A549 (cell line): Measurements from ENCODE around the gene TEX11. TPM values are rescaled to one million over a fixed set of nuclear protein-coding genes. Genes with fewer than 3 reads are reported as not detected.
"Not testable (repeated sequence)": the region's sequence is repeated elsewhere in the genome, so short reads cannot be mapped to it uniquely, and the experiment has no call there.

Experiments used
- ATAC-seq, 2 experiments: fragments of 200-7000 bp in 1 of 2; fragments of >200 bp in 1 of 2; cut with Nextera tagmentation in 1 of 2; cut with Tn5 transposase in 1 of 2; 3 replicates each; pipeline versions ENCODE4 v1.8.0 to v1.9.1; 2018 to 2020; ENCODE audit warnings: mild to moderate bottlenecking in 1 of 2, moderate library complexity in 1 of 2
- CTCF ChIA-PET: fragments of 300-600 bp; sonication (Branson Sonifier 250); formaldehyde crosslinking; extraction: SDS; loops from one replicate; lab custom pipeline; 2021; ENCODE audit warnings: antibody characterized with exemption, inconsistent platforms; lab: Yijun Ruan, JAX
- POLR2A ChIA-PET: fragments of 350-600 bp; formaldehyde crosslinking; extraction: SDS; loops from one replicate; lab custom pipeline; 2021; ENCODE audit warnings: antibody characterized with exemption, inconsistent platforms; lab: Yijun Ruan, JAX
- DNase-seq, 2 experiments: peaks; one replicate each; pipeline versions ENCODE4 v3.0.0 to v3.0.0-alpha.2; 2011 to 2016; ENCODE audit warnings: low read depth in 1 of 2, low spot score in 1 of 2
- FAIRE-seq: peaks from 2 replicates; lab custom pipeline; 2011; peaks lifted over from hg19 to GRCh38; lab: Jason Lieb, UNC
- H3K27ac ChIP-seq, 2 experiments: fragments of >200 bp; sonication (Bioruptor Twin); formaldehyde crosslinking; 3 replicates each; pipeline ENCODE4 v1.5.1; 2016 to 2017
- H3K4me1 ChIP-seq: fragments of >200 bp; sonication (Bioruptor Twin); formaldehyde crosslinking; 3 replicates; pipeline ENCODE4 v1.6.1; 2016
- H3K4me2 ChIP-seq: fragments of >200 bp; sonication (Bioruptor Twin); formaldehyde crosslinking; 3 replicates; pipeline ENCODE4 v1.6.1; 2016
- H3K4me3 ChIP-seq: fragments of >200 bp; sonication (Bioruptor Twin); formaldehyde crosslinking; 3 replicates; pipeline ENCODE4 v1.5.1; 2016
- H3K9me3 ChIP-seq: fragments of >200 bp; sonication (Bioruptor Twin); formaldehyde crosslinking; 3 replicates; pipeline ENCODE4 v1.6.1; 2016
- BHLHE40 ChIP-seq: IDR thresholded peaks from 2 replicates; pipeline ENCODE4 v1.6.1; 2012; ENCODE audit warnings: low read depth, low read length, inconsistent platforms
- CEBPB ChIP-seq, 2 experiments: fragments of >200 bp in 1 of 2; sonication (Bioruptor Twin) in 1 of 2; formaldehyde crosslinking in 1 of 2; IDR thresholded peaks; 2 replicates each; pipeline ENCODE4 v1.6.1; 2012 to 2016
- EP300 ChIP-seq, 2 experiments: fragments of >200 bp; sonication (Bioruptor Twin); formaldehyde crosslinking; IDR thresholded peaks; 2 replicates in 1 of 2; 3 replicates in 1 of 2; pipeline ENCODE4 v1.6.1; 2016 to 2017
- ESRRA ChIP-seq: fragments of 150-350 bp; IDR thresholded peaks from 2 replicates; pipeline ENCODE4 v1.6.1; 2014; ENCODE audit warnings: mild to moderate bottlenecking, low read length, borderline replicate concordance
- FOSL2 ChIP-seq, 2 experiments: fragments of 450-650 bp in 1 of 2; fragments of >200 bp in 1 of 2; sonication (Bioruptor Twin) in 1 of 2; formaldehyde crosslinking; IDR thresholded peaks; 2 replicates each; pipeline versions ENCODE4 v1.5.0 to v1.6.1; 2016 to 2020; ENCODE audit warnings: mild to moderate bottlenecking in 1 of 2, moderate library complexity in 1 of 2
- FOXS1 ChIP-seq: fragments of 250-450 bp; sonication (Bioruptor Pico); IDR thresholded peaks from 2 replicates; pipeline ENCODE4 v1.5.0; 2020; ENCODE audit warnings: mild to moderate bottlenecking, moderate library complexity
- HOXB5 ChIP-seq: fragments of 250-450 bp; sonication (Bioruptor Pico); IDR thresholded peaks from 2 replicates; pipeline ENCODE4 v1.5.0; 2020; ENCODE audit warnings: mild to moderate bottlenecking, moderate library complexity
- MAZ ChIP-seq: fragments of 150-350 bp; IDR thresholded peaks from 2 replicates; pipeline ENCODE4 v1.6.1; 2014; ENCODE audit warnings: antibody characterized with exemption, low read depth, low read length, borderline replicate concordance
- NPAS2 ChIP-seq: fragments of 250-450 bp; sonication (Bioruptor Pico); IDR thresholded peaks from 2 replicates; pipeline ENCODE4 v1.8.0; 2022; ENCODE audit warnings: mild to moderate bottlenecking, moderate library complexity, borderline replicate concordance
- PHF8 ChIP-seq: fragments of 200-600 bp; sonication (generic); IDR thresholded peaks from 2 replicates; pipeline ENCODE4 v1.6.1; 2016; ENCODE audit warnings: low read depth, mild to moderate bottlenecking, antibody characterized with exemption, moderate library complexity, borderline replicate concordance
- RCOR1 ChIP-seq: fragments of 150-350 bp; IDR thresholded peaks from 2 replicates; pipeline ENCODE4 v1.6.1; 2014; ENCODE audit warnings: antibody characterized with exemption, low read length, low read depth
- RFX5 ChIP-seq: fragments of 450-650 bp; IDR thresholded peaks from 2 replicates; pipeline ENCODE4 v1.7.1; 2014; ENCODE audit warnings: antibody characterized with exemption, mild to moderate bottlenecking, moderate library complexity
- SREBF2 ChIP-seq: fragments of 450-650 bp; IDR thresholded peaks from 2 replicates; pipeline ENCODE4 v1.6.1; 2014; ENCODE audit warnings: mild to moderate bottlenecking, moderate library complexity
- ZNF302 ChIP-seq: fragments of 250-450 bp; sonication (Bioruptor Pico); IDR thresholded peaks from 2 replicates; pipeline ENCODE4 v1.9.0; 2021; ENCODE audit warnings: inconsistent platforms, mild to moderate bottlenecking, moderate library complexity
- WGBS: methylation state at CpG from one replicate; pipeline ENCODE4 v1.1.6; 2017; ENCODE audit errors: missing lambda C conversion rate; 5-methylcytosine and 5-hydroxymethylcytosine counted together
- polyA plus RNA-seq, 4 experiments: library from polyadenylated mRNA; depleted of rRNA in 3 of 4; stranded (reverse); fragments of >200 nt; fragmentation: RNase III in 1 of 4; extraction: RNeasy Plus Mini Kit Qiagen cat#74134 plus additional on column Dnase treatment in 1 of 4; gene quantifications; 2 replicates in 3 of 4; 3 replicates in 1 of 4; pipeline ENCODE4 v1.2.3, GENCODE V29; 2011 to 2017
- TF ChIP-seq, protein P1 (sequence below): IDR thresholded peaks from 2 replicates; pipeline ENCODE4 v1.6.1; 2012; ENCODE audit warnings: low read depth, borderline replicate concordance
- TF ChIP-seq, protein P2 (sequence below): fragments of 250-450 bp; sonication (Bioruptor Pico); IDR thresholded peaks from 2 replicates; pipeline ENCODE4 v1.5.0; 2021; ENCODE audit warnings: mild to moderate bottlenecking, moderate library complexity, borderline replicate concordance
- TF ChIP-seq, protein P3 (sequence below): IDR thresholded peaks from 2 replicates; pipeline ENCODE4 v1.6.1; 2012

The TEX11 gene
- polyA plus RNA-seq, 2 of the 4 experiments (the other 2 are of a cell fraction), result not detected

DNA sequence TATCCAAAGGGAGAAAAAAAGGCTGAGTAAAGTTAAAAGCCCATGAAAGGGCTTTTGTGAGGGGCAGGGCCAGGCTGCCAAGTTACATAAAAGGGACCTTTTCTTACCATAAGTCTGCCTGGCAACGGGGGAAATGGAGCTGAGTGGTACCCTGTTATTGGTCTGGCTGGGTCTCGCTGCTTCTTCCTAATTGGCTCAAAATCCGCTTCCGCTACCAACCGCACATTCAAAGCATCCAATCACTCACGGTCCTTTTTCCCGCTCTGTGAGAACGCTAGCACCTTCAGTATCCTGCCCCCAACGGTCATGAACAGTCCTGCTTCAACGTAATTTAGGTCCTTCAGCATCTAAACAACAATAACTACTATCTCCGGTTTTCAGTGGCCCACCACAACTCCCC is 611 bp downstream of the TEX11 start:
- TF ChIP-seq RFX5 (peak; percentile 84), ZNF302 (CRISPR knock-in tag) (no peak)
- TF ChIP-seq, all 56 proteins: peak for 1
- no peaks in the 10 kb centered on the region for H3K4me1 ChIP-seq
- 68% methylated on average over 11 of the region's 11 CpGs for whole genome bisulfite sequencing
- H3K4me2 ChIP-seq, result no peak overlapping the region
- FAIRE-seq, result no peak
- H3K4me3 ChIP-seq, result no peak overlapping the region
- no peaks in the 10 kb centered on the region for H3K9me3 ChIP-seq
- ChIA-PET CTCF (no interaction called here), POLR2A (no interaction called here)
- no peak overlapping the region for H3K27ac ChIP-seq
- DNase-seq, result peak in 1 of 2 experiments; percentile 6
- no peak for ATAC-seq

DNA sequence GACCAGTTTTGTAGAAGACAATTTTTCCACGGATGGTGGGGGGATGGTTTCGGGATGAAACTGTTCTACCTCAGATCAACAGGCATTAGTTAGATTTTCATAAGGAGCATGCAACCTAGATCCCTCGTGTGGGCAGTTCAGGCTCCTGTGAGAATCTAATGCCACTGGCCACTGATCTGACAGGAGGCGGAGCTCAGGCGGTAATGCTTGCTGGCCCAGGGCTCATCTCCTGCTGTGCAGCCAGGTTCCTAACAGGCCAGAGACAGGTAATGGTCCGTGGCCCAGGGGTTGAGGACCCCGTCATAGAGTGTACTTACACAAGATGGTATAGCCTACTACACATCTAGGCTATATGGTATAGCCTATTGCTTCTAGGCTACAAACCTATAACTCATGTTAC is 7.0 kb downstream of the TEX11 start:
- FAIRE-seq, result peak; percentile 84

DNA sequence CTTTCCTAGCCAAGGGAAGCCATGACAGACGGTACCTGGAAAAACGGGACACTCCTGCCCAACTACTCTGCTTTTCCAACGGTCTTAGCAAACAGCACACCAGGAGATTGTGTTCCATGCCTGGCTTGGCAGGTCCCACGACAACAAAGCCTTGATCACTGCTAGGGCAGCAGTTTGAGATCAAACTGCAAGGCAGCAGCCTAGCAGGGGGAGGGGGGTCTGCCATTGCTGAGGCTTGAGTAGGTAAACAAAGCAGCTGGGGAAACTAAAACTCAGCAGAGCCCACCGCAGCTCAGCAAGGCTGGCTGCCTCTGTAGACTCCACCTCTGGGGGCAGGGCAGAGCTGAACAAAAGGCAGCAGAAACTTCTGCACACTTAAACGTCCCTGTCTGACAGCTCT is 18.1 kb downstream of the TEX11 start:
- H3K9me3 ChIP-seq, H3K4me3 ChIP-seq, POLR2A ChIA-PET, H3K4me2 ChIP-seq, FAIRE-seq, H3K4me1 ChIP-seq, H3K27ac ChIP-seq, CTCF ChIA-PET, ATAC-seq, DNase-seq: not testable (repeated sequence)
- 2% methylated on average over 5 of the region's 6 CpGs for WGBS

More for the DNA sequence above, 7.0 kb downstream of the TEX11 start:
- Histone ChIP-seq H3K27ac (no peak overlapping the region), H3K4me3 (no peak overlapping the region), H3K9me3 (no peaks in the 10 kb centered on the region), H3K4me1 (no peaks in the 10 kb centered on the region), H3K4me2 (no peak overlapping the region)
- TF ChIP-seq MAZ (no peak), CEBPB (IDR thresholded peaks at IDR 0.05) (no peak), FOXS1 (no peak)
- ChIA-PET POLR2A (no interaction called here), CTCF (no interaction called here)
- ATAC-seq, result no peak
- 57% methylated on average over 6 of the region's 7 CpGs for WGBS
- DNase-seq, result no peak

DNA sequence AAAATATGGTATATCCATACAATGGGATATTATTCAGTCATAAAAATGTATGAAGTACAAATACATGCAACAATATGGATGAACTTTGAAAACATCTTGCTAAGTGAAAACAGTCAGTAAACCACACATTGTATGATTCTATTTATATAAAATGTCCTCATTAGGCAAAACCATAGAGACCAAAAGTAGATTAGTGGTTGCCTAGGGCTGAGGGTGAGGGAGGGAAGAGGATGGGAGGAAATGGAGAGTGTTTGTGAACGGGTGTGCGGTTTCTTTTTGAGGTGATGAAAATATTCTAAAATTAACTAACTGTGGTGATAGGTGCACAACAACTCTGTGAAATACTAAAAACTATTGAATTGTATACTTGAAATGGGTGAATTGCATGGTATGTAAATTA is 29.6 kb downstream of the TEX11 start:
- no peak for DNase-seq
- ChIA-PET CTCF (no interaction called here), POLR2A (no interaction called here)
- H3K4me1 ChIP-seq, result no peaks in the 10 kb centered on the region
- H3K27ac ChIP-seq, result no peak overlapping the region
- H3K4me2 ChIP-seq, result no peak overlapping the region
- no peak for FAIRE-seq
- no peaks in the 10 kb centered on the region for H3K9me3 ChIP-seq
- H3K4me3 ChIP-seq, result no peak overlapping the region
- WGBS, result 79% methylated on average over 2 of the region's 2 CpGs
- TF ChIP-seq FOSL2 (IDR thresholded peaks at IDR 0.05) (no peak), FOSL2 (CRISPR knock-in tag; IDR thresholded peaks at IDR 0.05) (no peak), EP300 (IDR thresholded peaks at IDR 0.05) (no peak), BHLHE40 (no peak), ESRRA (no peak), PHF8 (no peak), NPAS2 (no peak), HOXB5 (CRISPR knock-in tag) (no peak), RCOR1 (no peak), ZNF302 (CRISPR knock-in tag) (no peak), SREBF2 (no peak)
- TF ChIP-seq, protein P1, sequence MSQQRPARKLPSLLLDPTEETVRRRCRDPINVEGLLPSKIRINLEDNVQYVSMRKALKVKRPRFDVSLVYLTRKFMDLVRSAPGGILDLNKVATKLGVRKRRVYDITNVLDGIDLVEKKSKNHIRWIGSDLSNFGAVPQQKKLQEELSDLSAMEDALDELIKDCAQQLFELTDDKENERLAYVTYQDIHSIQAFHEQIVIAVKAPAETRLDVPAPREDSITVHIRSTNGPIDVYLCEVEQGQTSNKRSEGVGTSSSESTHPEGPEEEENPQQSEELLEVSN, result no peak
- TF ChIP-seq, protein P2, sequence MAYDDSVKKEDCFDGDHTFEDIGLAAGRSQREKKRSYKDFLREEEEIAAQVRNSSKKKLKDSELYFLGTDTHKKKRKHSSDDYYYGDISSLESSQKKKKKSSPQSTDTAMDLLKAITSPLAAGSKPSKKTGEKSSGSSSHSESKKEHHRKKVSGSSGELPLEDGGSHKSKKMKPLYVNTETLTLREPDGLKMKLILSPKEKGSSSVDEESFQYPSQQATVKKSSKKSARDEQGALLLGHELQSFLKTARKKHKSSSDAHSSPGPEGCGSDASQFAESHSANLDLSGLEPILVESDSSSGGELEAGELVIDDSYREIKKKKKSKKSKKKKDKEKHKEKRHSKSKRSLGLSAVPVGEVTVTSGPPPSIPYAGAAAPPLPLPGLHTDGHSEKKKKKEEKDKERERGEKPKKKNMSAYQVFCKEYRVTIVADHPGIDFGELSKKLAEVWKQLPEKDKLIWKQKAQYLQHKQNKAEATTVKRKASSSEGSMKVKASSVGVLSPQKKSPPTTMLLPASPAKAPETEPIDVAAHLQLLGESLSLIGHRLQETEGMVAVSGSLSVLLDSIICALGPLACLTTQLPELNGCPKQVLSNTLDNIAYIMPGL, result no peak
- TF ChIP-seq, protein P3, sequence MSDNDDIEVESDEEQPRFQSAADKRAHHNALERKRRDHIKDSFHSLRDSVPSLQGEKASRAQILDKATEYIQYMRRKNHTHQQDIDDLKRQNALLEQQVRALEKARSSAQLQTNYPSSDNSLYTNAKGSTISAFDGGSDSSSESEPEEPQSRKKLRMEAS, result no peak
- no peak for ATAC-seq
